NCI-H345 treated with DMSO at 0.1 percent for 48 hours (cell line): ENCODE results near the gene ZNF415.
"Not testable (repeated sequence)": the region's sequence is repeated elsewhere in the genome, so short reads cannot be mapped to it uniquely, and the experiment has no call there.

Source experiments
- DNase-seq: peaks from one replicate; lab custom pipeline; 2025; ENCODE audit not compliant: unreplicated experiment; lab: John Stamatoyannopoulos, UW

Gene ZNF415

GRCh38 chr19:53132141-53132991 lies at the start of gene ZNF415:
Gene ZNF415, minus strand, starts transcription at chr19:53132910. Its CDS starts 10,234 bp downstream, at chr19:53122676.
- peak; percentile 49 for DNase-seq

GRCh38 chr19:53182202-53182601 lies 49.5 kb upstream of the ZNF415 start:
- no peak for DNase-seq

GRCh38 chr19:53177986-53178385 lies 45.3 kb upstream of the ZNF415 start:
- DNase-seq: no peak

GRCh38 chr19:53172889-53173288 lies 40.2 kb upstream of the ZNF415 start:
- DNase-seq: no peak

GRCh38 chr19:53165691-53166091 lies 33.0 kb upstream of the ZNF415 start:
- no peak for DNase-seq

GRCh38 chr19:53161123-53161522 lies 28.4 kb upstream of the ZNF415 start:
- no peak for DNase-seq

- no peak for DNase-seq
Measured at GRCh38 chr19:53160350-53160749, 27.6 kb upstream of the ZNF415 start.

- DNase-seq: no peak
Measured at GRCh38 chr19:53158119-53158656, 25.5 kb upstream of the ZNF415 start.

GRCh38 chr19:53157626-53158025 lies 24.9 kb upstream of the ZNF415 start:
- no peak for DNase-seq

- DNase-seq: no peak
Measured at GRCh38 chr19:53156850-53157249, 24.1 kb upstream of the ZNF415 start.

GRCh38 chr19:53147645-53148044 lies 14.9 kb upstream of the ZNF415 start:
- no peak for DNase-seq

GRCh38 chr19:53140351-53140750 lies 7.6 kb upstream of the ZNF415 start:
- DNase-seq: no peak

- DNase-seq: no peak
Measured at GRCh38 chr19:53136432-53136831, 3.7 kb upstream of the ZNF415 start.

- no peak for DNase-seq
Measured at GRCh38 chr19:53131727-53132126, 983 bp downstream of the ZNF415 start.

- DNase-seq: no peak
Measured at GRCh38 chr19:53131085-53131590, 1.6 kb downstream of the ZNF415 start.

GRCh38 chr19:53130506-53130905 lies 2.2 kb downstream of the ZNF415 start:
- DNase-seq: no peak

GRCh38 chr19:53126733-53127526 lies 5.8 kb downstream of the ZNF415 start:
- not testable (repeated sequence) for DNase-seq

- DNase-seq: no peak
Measured at GRCh38 chr19:53123400-53123799, 9.3 kb downstream of the ZNF415 start.

- DNase-seq: no peak
Measured at GRCh38 chr19:53112286-53112685, 20.4 kb downstream of the ZNF415 start.

GRCh38 chr19:53109527-53109926 lies 23.2 kb downstream of the ZNF415 start:
- no peak for DNase-seq
